SKM-1 treated with dmso at 0.1 percent for 144 hours (cell line): ENCODE measurements around the gene MYLIP.
"Not testable (repeated sequence)": the region's sequence is repeated elsewhere in the genome, so short reads cannot be mapped to it uniquely, and the experiment has no call there.

Experiments used
- DNase-seq: peaks from one replicate; lab custom pipeline; 2025; ENCODE audit not compliant: unreplicated experiment; lab: John Stamatoyannopoulos, UW

The MYLIP gene

GRCh38 chr6:16168858-16169257 is 40.0 kb downstream of the MYLIP start:
- DNase-seq = peak; percentile 11

DNA sequence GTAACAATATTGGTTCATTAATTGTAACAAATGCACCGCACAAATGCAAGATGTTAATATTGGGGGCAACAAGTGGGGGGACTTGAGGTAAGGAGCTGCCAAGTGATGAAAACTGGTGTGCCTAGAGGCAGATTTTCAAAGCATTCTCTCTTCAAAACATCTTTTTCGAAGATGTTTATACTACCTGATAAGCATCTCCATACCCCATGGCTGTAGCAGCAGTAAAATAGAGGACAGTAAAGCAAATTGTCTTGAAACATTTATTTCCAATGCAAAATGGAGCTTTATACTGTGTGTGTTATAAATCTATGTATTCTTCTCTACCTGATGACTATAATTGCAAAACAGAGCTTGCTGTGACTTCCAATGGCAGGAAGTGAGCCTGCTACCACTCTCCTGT is 42.5 kb downstream of the MYLIP start:
- DNase-seq = no peak

DNA sequence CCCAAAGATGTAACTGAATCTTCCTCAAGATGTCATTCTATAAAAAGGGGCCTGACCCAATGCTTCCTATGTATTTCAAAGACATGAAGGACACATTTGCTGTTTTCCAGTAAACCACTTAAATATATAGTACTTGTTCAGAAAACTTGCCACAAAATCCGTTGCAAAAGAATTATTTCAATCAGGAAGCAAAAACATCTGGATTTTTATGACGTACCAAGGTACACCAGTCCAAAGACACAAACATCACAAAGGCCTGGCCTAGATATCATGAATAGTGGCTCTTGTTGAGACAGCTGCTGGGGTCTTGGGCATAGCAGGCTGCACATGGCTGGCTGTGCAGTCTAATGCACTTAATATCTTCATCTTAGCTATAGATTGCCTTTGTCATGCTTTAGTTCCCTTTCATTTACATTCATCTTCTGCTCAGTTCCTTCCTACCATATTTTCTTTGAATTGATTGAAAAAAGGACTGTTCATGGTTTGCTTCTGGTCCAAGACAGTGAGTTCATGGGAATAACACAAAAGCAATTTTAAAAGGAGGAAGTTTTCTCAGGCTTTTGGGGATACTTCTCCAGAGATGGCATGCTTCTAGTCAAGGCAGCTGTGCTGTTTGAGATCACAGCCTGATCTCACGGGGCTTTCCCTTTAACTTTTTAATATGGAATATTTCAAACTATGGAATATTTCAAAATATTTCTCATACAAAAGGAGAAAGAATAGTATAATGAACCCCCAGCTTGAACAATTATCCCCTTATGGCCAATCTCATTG is 44.5 kb downstream of the MYLIP start:
- no peak for DNase-seq

DNA sequence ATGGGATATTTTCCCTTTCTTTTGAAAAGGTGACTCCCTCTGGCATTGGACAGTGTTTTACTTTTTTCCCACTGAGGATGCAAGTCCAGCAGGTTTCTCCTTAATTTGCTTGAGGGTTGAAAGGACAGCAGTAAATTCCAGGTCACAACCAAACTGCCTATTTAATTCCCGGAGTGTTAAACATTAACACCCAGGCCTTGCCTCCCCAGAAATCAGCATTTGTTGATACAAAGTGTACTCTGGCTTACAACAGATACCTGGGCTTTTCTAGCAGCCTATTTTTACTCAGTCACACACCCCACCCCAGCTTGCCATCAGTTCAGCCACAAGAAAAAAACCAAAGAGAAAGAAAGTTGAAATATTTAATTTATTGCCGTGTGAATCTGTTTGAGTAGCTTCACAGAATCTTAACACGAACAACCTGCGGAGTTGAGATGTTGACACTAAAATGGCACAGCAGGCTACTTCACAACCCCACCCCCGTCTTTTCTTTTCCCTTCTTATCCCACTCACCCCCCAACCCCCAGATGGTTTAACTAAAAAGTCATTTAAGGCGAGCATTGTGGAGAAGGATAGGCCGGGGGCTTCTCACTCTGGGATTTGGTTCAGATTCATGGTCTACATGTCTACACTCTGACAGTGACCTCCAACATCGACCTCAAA is 45.7 kb downstream of the MYLIP start:
- no peak for DNase-seq

DNA sequence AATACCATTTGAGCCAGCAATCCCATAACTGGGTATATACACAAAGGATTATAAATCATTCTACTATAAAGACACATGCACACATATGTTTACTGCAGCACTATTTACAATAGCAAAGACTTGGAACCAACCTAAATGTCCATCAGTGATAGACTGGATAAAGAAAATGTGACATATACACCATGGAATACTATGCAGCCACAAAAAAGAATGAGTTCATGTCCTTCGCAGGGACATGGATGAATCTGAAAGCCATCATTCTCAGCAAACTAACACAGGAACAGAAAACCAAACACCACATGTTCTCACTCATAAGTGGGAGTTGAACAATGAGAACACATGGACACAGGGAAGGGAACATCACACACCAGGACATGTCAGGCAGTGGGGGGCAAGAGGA is 47.7 kb downstream of the MYLIP start:
- DNase-seq = not testable (repeated sequence)

DNA sequence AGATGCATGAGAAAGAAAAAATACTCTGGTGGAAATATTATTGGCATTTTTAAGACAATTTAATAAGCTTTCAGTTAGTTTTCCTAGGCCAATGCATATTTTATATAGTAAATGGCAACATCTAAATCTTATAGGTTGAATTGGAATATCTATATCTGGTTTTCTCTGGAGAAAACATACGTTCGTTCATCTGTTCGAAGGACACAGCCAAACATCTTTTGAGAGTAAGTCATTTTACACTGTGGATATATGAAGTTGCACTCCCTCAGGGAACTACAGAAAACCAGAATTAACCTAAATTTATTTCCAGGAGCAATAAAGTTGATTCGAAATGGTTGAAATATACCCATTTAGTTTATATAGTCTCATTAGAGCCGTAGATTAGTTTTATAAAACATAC is 49.0 kb downstream of the MYLIP start:
- no peak for DNase-seq

- DNase-seq = no peak
Measured at GRCh38 chr6:16178351-16178750, 49.5 kb downstream of the MYLIP start.

DNA sequence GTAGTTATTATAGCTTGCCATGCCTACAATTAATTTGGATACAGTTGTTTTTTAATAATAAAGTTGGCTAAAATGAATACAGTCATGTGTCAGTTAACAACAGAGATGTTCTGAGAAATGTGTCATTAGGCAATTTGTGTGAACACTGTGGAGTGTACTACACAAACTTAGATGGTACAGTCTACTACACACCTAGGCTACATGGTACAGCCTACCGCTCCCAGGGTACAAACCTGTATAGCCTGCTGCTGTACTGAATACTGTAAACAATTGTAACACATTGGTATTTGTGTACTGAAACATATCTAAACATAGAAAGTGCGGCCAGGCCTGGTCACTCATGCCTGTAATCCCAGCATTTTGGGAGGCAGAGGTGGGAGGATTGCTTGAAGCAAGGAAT is 50.2 kb downstream of the MYLIP start:
- no peak for DNase-seq

DNA sequence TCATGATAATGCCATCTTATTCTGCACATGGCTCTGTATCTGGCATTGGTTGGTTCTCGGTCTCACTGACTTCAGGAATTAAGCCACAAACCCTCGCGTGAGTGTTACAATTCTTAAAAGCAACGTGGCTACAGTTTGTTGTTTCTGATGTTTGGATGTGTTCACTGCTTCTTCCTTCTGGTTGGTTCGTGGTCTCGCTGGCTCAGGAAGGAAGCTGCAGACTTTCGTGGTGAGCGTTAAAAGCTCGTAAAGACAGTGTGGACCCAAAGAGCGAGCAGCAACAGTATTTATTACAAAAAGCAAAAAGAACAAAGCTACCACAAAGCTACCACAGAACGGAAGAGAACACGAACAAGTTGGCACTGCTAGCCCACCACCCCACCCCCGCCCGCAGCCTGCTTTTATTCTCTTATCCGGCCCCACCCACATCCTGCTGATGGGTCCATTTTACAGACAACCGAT is 51.1 kb downstream of the MYLIP start:
- DNase-seq = no peak

GRCh38 chr6:16180696-16181438 is 52.0 kb downstream of the MYLIP start:
- no peak for DNase-seq

- no peak for DNase-seq
Measured at GRCh38 chr6:16181439-16182297, 52.8 kb downstream of the MYLIP start.

DNA sequence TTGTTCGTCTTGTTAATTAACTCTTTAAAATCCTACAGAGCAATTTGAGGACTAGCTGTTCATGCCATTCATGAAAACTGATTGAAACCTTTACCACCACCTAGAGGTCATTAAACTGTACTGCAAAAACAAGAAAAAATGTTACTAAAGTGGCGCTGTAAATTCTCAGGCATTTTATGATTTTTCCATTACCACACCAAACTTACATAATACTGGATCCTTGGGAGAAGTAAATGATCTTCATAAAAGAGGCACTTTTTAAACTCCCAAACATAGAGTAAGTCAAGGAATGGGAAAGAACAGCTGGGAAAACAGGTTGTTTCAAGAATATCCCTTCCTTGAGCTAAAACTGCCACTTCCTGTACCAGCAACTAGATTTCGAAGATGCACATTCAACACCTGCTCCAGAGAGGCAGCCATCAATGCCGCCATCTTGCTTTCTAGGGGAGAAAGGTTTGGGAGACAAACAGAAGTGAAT is 54.3 kb downstream of the MYLIP start:
- DNase-seq = peak; percentile 48

DNA sequence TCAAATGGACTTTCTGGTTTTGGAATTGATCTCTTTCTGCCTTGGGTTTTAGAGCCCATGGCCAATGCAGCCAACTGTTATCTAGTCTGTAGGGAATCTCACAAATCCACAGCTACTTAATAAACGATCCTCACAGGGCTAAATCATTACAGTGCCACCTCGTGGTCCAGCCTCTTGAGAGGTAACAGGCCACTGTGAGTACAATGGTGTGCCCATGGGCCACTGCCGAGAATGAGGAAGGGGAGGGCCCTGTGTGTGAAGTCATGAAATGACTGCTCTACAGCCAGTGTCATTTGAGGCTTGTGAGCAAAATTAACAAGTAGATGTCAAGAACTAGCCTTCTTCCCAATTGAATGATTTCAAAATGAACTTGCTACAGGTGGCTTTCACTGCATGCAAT is 55.2 kb downstream of the MYLIP start:
- DNase-seq = peak; percentile 36

DNA sequence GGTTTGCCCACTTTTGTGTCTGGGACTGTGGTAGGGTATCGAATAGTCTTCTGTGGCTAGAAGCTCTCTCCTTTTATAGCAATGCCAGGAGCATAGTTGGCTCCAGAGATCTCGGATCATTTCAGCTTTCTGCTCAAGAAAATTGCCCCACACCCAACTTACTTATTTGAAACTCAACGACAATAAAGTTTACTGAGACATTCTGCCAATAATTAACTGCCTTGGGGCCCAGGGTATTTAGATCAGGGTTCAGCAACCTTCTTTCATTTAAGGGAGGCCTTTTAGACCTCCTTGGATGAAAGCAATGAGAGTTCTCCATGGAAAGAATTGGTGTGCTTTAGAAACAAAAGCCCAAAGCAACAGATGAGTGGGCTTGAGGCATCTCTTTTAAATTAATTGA is 55.7 kb downstream of the MYLIP start:
- no peak for DNase-seq

DNA sequence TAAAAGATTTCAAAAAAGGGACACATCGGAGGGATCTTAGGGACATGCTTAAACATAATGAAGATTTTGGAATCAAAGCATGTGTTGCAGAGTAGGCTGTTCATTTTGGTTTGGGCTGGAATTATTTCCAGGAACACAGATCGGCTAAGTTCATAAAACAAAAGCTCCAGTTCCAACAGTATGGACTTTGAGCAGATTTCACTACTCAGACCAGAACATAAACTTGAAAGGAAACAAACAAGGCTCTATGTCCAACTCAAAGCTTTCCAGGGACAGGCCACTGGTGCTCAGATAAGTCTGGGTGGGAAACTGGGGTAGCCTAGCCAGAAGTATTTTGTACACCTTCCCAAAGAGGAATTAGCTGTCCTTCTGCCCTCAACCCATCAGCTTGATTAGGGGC is 58.3 kb downstream of the MYLIP start:
- DNase-seq = no peak

DNA sequence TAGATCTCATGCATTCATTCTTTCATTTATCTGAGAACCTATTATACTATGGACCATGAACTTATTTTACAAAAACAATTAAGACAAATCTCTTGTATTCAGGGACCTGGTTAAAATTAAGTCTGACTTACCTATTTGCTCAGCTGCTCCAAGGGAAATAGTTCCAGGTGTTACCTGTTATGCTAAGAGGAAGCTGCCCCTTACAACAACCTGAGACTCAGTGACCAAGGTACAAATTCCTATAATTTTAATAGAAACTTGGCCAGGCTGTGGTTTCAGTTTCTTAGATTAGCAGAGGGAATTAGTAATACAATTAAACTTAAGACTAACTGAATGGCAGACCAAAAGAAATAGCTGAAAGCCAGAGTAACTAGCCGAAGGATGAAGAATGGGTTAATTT is 61.3 kb downstream of the MYLIP start:
- no peak for DNase-seq

GRCh38 chr6:16196260-16196983 is 67.5 kb downstream of the MYLIP start:
- no peak for DNase-seq

GRCh38 chr6:16196984-16197546 is 68.2 kb downstream of the MYLIP start:
- no peak for DNase-seq
